Measurements from ENCODE around the gene XYLB. TPM values are rescaled to one million over a fixed set of nuclear protein-coding genes. Genes with fewer than 3 reads are reported as not detected.

The XYLB gene
- polyA plus RNA-seq, 4 donors, result 5.2 to 14.0 (median 9.4) TPM

GRCh38 chr3:38361496-38361895 is 14.9 kb downstream of the XYLB start:
- DNase-seq (ENCODE audit: low read depth in 4 of 4, low spot score in 3 of 4), result no peak

- no peak for DNase-seq (ENCODE audit: low read depth in 4 of 4, low spot score in 3 of 4)
These were observed 16.2 kb downstream of the XYLB start for GRCh38 chr3:38362825-38363224.

GRCh38 chr3:38364721-38365400 is 18.3 kb downstream of the XYLB start:
- DNase-seq (ENCODE audit: low read depth in 4 of 4, low spot score in 3 of 4), result no peak

- DNase-seq (ENCODE audit: low read depth in 4 of 4, low spot score in 3 of 4), result no peak
These were observed 19.0 kb downstream of the XYLB start for GRCh38 chr3:38365469-38366062.

GRCh38 chr3:38366082-38366481 is 19.5 kb downstream of the XYLB start:
- no peak for DNase-seq (ENCODE audit: low read depth in 4 of 4, low spot score in 3 of 4)

- no peak for DNase-seq (ENCODE audit: low read depth in 4 of 4, low spot score in 3 of 4)
These were observed 21.2 kb downstream of the XYLB start for GRCh38 chr3:38367779-38368178.

- DNase-seq (ENCODE audit: low read depth in 4 of 4, low spot score in 3 of 4), result no peak
These were observed 21.7 kb downstream of the XYLB start for GRCh38 chr3:38368238-38368637.

GRCh38 chr3:38369186-38369585 is 22.6 kb downstream of the XYLB start:
- DNase-seq (ENCODE audit: low read depth in 4 of 4, low spot score in 3 of 4), result no peak

- DNase-seq (ENCODE audit: low read depth in 4 of 4, low spot score in 3 of 4), result no peak
These were observed 23.6 kb downstream of the XYLB start for GRCh38 chr3:38370149-38370548.

- no peak for DNase-seq (ENCODE audit: low read depth in 4 of 4, low spot score in 3 of 4)
These were observed 24.3 kb downstream of the XYLB start for GRCh38 chr3:38370861-38371260.

- no peak for DNase-seq (ENCODE audit: low read depth in 4 of 4, low spot score in 3 of 4)
These were observed 25.1 kb downstream of the XYLB start for GRCh38 chr3:38371541-38372213.

- no peak for DNase-seq (ENCODE audit: low read depth in 4 of 4, low spot score in 3 of 4)
These were observed 25.6 kb downstream of the XYLB start for GRCh38 chr3:38372214-38372601.

- no peak for DNase-seq (ENCODE audit: low read depth in 4 of 4, low spot score in 3 of 4)
These were observed 27.6 kb downstream of the XYLB start for GRCh38 chr3:38374221-38374620.

GRCh38 chr3:38375072-38375471 is 28.5 kb downstream of the XYLB start:
- DNase-seq (ENCODE audit: low read depth in 4 of 4, low spot score in 3 of 4), result no peak

- no peak for DNase-seq (ENCODE audit: low read depth in 4 of 4, low spot score in 3 of 4)
These were observed 29.0 kb downstream of the XYLB start for GRCh38 chr3:38375488-38376097.

- no peak for DNase-seq (ENCODE audit: low read depth in 4 of 4, low spot score in 3 of 4)
These were observed 29.7 kb downstream of the XYLB start for GRCh38 chr3:38376098-38376816.

- no peak for DNase-seq (ENCODE audit: low read depth in 4 of 4, low spot score in 3 of 4)
These were observed 32.7 kb downstream of the XYLB start for GRCh38 chr3:38379201-38379770.

- no peak for DNase-seq (ENCODE audit: low read depth in 4 of 4, low spot score in 3 of 4)
These were observed 36.0 kb downstream of the XYLB start for GRCh38 chr3:38382506-38383080.

- no peak for DNase-seq (ENCODE audit: low read depth in 4 of 4, low spot score in 3 of 4)
These were observed 36.7 kb downstream of the XYLB start for GRCh38 chr3:38383156-38383875.

All from left renal pelvis (tissue), 4 donors.